PC-3 (cell line): ENCODE measurements around the gene ENPP5.
"Not testable (repeated sequence)": the region's sequence is repeated elsewhere in the genome, so short reads cannot be mapped to it uniquely, and the experiment has no call there.

Source experiments
- EZH2 ChIP-seq: fragments of 300-600 bp; sonication (generic); IDR thresholded peaks from one replicate; pipeline ENCODE4 v1.6.1; 2017; ENCODE audit warnings: antibody characterized with exemption, mild to moderate bottlenecking, low read length; ENCODE audit not compliant: unreplicated experiment
- EZH2phosphoT487 ChIP-seq: fragments of 300-600 bp; sonication (generic); IDR thresholded peaks from 2 replicates; pipeline ENCODE4 v1.6.1; 2018; ENCODE audit warnings: mild to moderate bottlenecking, antibody characterized with exemption, low read length, borderline replicate concordance
- TF ChIP-seq, protein P1 (sequence below): fragments of 300-600 bp; sonication (generic); conservative IDR thresholded peaks from 2 replicates; pipeline ENCODE4 v1.5.1; 2017; ENCODE audit warnings: antibody characterized with exemption, low read depth, mild to moderate bottlenecking, low read length

DNA sequence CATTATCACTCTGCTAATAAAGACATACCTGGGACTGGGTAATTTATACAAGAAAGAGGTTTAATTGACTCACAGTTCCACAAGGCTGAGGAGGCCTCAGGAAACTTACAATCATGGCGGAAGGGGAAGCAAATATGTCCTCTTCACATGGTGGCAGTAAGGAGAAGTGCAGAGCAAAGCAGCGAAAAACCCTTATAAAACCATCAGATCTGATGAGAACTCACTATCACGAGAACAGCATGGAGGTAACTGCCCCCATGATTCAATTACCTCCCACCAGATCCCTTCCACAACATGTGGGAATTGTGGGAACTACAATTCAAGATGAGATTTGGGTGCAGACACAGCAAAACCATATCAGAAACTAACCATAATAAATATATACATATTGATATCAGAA is 21.7 kb downstream of the ENPP5 start:
- not testable (repeated sequence) for TF ChIP-seq EZH2, EZH2phosphoT487
- TF ChIP-seq, protein P1, sequence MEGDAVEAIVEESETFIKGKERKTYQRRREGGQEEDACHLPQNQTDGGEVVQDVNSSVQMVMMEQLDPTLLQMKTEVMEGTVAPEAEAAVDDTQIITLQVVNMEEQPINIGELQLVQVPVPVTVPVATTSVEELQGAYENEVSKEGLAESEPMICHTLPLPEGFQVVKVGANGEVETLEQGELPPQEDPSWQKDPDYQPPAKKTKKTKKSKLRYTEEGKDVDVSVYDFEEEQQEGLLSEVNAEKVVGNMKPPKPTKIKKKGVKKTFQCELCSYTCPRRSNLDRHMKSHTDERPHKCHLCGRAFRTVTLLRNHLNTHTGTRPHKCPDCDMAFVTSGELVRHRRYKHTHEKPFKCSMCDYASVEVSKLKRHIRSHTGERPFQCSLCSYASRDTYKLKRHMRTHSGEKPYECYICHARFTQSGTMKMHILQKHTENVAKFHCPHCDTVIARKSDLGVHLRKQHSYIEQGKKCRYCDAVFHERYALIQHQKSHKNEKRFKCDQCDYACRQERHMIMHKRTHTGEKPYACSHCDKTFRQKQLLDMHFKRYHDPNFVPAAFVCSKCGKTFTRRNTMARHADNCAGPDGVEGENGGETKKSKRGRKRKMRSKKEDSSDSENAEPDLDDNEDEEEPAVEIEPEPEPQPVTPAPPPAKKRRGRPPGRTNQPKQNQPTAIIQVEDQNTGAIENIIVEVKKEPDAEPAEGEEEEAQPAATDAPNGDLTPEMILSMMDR: not testable (repeated sequence)
